ENCODE data around the gene WDCP.
A peak's percentile ranks its signal among the peaks of the same experiment; 100 is the strongest.
"Not testable (repeated sequence)": the region's sequence is repeated elsewhere in the genome, so short reads cannot be mapped to it uniquely, and the experiment has no call there.

The WDCP gene

GRCh38 chr2:24058564-24059271, 11.5 kb upstream of the WDCP start:
- peak; percentile 21 for DNase-seq

GRCh38 chr2:24055750-24056149, 8.6 kb upstream of the WDCP start:
- no peak for DNase-seq

GRCh38 chr2:24054366-24055010, 7.3 kb upstream of the WDCP start:
- no peak for DNase-seq

DNA sequence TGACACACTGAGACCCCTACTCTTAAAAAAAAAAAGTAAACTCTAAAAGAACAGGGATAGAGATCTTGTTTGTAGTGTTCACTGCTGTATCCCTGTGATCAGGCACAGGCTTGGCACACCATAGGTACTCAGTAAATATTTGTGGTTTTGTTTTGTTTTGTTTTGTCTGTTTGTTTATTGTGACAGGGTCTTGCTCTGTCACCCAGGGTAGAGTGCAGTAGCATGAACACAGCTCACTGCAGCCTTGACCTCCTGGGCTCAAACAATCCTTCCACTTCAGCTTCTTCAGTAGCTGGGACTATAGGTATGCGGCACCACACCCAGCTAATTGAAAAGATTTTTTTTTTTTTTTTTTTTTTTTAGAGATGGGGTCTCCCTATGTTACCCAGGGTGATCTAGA, 5.8 kb upstream of the WDCP start:
- no peak for DNase-seq

GRCh38 chr2:24051833-24052232, 4.6 kb upstream of the WDCP start:
- no peak for DNase-seq

DNA sequence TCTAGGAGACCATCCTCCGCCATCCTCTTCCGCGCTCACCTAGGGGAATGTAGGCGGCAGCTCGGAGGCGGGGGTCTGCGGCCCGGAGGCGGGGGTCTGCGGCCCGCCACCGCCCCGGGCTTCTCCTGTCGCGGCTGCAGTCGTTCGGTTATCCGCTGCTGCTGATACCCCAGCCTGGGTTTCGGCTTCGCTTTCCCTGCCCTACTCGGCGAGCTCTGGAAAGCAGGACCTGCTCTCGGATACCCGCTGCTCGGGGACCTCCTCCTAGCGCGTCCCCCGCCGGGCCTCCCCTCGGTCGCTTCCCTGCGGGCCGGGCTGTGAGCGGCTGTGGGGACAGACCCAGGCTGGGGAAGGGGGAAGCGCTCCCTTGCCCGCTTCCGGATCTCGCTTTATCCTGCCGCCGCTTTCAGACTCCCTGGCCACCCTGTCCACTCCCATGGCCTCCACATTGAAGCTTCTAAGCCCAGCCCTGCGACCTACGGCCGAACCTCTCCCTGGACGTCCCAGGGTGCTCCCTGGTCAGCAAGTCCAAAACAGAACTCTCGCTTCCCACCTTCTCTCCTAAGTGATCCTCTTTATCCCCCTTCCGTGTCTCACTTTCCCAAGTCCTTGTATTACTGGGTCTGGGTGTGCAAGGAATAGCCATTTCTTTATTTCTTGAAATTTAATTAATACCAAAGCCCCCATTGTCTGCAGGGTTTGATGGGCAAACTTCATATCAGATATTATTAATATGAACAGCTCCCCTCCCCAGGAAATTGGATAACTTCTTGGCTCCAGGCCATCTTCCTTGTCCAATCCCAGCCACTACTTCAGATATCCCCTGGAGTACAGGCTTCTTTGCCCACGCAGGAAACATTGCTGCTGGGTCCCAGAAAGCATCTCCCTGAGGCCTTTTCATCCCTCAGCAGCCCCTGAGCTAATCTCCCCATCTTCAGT, 3.1 kb upstream of the WDCP start:
- DNase-seq, result peak; percentile 47

- peak; percentile 65 for DNase-seq
Observed at GRCh38 chr2:24049485-24050021, 2.4 kb upstream of the WDCP start, which contains the start of gene FKBP1B. Gene FKBP1B, plus strand, starts transcription at chr2:24049741. Its CDS starts 109 bp downstream, at chr2:24049850.

DNA sequence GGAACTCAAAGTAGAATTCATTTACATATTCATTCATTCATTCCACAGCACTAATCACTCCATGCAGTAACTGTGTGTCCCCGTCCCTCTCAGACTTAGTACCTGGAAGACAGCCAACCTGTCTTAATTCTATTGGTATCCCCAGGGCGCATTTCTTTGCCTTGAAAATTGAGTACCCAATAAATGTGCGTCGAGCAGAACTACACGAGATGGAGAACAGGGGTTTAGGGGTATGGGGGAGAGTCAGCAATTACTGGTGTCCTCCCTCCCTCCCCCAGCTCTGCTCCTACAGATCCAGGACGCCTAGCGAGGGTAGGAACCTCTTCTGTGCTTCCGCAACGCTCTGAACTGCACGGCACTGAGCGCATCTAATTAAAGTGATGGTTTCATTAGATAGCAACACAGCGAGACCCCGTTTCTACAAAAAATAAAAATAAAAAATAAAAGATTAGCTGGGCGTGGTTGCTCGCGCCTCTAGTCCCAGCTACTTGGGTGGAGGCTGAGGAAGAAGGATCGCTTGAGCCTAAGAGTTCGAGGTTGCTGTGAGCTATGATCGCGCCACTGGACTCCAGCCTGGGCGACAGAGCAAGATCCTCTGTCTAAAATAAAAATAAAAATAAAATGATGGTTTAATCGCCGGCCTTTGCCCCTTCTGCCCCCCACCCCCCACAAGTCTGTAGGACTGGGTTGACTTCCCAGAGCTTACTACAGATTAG, 1.7 kb upstream of the WDCP start:
- peak; percentile 12 for DNase-seq

DNA sequence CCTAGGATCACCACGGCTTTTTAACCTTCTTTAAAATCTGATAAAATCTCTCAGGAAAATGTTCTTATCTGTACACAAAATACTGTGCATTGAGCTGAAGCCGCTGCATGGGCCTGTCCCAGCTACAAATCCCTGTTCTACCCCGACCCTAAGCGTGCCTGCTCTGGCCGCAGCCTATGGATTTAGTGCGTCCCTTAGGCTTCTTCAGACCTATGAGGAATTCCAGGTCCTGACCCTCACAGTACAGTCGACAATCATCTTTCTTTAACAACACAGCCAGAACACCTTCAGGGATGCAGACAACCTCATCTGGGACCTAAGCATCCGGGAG, 477 bp upstream of the WDCP start:
- no peak for DNase-seq

GRCh38 chr2:24046599-24046929, 627 bp downstream of the WDCP start:
- no peak for DNase-seq

- DNase-seq, result no peak
Observed at GRCh38 chr2:24045511-24046508, 1.4 kb downstream of the WDCP start.

DNA sequence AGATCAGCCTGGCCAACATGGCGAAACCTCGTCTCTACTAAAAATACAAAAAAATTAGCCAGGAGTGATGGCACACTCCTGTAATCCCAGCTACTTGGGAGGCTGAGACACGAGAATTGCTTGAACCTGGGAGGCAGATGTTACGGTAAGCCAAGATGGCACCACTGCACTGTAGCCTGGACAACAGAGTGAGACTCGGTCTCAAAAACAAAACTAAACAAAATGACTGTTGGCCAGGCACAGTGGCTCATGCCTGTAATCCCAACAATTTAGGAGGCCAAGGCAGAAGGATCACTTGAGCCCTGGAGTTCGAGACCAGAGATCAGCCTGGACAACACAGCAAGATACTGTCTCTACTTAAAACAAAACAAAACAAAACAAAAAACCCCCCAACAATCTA, 4.1 kb downstream of the WDCP start:
- not testable (repeated sequence) for DNase-seq

DNA sequence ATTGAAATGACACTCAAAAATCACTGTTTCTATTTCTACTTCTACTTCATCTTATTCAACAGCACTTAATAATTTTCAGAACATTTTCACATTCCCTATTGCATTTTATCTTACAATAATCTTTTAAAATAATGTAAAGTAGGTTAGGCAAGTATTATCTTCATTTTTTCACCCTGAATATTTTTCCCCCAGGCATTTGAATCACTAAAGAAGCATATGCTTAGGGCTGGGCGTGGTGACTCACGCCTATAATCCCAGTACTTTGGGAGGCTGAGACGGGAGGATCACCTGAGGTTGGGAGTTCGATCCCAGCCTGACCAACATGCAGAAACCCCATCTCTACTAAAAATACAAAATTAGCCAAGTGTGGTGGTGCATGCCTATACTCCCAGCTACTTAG, 6.7 kb downstream of the WDCP start:
- DNase-seq, result no peak

GRCh38 chr2:24038786-24039499, 8.2 kb downstream of the WDCP start:
- no peak for DNase-seq

GRCh38 chr2:24026233-24026632, 21.0 kb downstream of the WDCP start:
- no peak for DNase-seq

DNA sequence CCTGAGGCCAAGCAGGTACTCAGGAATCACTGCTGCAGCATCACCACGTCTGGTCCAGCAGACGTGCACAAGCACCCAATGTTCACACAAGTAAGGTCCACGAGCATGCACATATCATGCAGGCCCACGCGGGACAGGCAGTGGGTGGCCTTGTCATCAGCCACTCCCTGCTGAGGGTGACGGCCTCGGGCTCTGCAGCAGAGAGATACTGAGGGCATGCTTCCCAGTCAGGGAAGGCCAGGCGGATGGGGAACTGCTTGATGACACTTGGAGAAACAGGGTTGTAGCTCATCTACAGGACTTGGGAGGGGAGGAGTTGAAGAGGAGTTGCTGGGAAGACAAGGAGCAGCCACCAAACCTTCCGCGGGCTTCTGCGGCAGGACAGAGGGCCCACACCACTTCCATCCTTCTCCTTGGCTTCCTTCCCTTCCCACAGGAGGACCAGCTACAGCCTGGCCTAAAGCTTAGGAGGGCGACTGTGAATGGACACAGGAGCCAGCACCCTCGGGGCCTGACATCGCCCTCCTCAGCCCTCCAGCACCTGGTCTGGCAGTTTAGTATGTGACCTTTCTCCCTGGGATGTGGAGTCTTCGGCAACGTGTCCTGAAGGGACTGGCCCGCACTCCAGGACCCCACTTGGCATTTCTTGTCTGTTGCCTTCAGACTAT, 22.1 kb downstream of the WDCP start:
- DNase-seq, result no peak

DNA sequence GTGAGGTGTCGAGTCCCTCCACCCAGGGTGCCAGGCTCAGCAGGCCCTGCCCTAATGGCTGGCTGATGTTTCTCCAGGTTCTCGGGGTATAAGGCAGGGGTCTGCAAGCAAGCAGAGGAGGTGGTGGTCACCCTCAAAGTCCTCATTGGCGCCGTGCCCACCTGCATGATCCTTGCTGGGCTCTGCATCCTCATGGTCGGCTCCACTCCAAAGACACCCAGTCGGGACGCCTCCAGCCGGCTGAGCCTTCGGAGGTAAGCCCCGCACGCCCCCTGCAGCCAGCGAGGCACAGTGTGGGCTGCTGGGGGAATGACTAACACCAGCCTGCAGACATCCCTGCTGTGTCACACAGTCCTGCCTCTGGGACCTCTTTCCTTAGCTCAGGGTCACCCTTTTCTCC, 23.2 kb downstream of the WDCP start:
- no peak for DNase-seq

GRCh38 chr2:24022975-24023575, 24.1 kb downstream of the WDCP start:
- DNase-seq, result no peak

DNA sequence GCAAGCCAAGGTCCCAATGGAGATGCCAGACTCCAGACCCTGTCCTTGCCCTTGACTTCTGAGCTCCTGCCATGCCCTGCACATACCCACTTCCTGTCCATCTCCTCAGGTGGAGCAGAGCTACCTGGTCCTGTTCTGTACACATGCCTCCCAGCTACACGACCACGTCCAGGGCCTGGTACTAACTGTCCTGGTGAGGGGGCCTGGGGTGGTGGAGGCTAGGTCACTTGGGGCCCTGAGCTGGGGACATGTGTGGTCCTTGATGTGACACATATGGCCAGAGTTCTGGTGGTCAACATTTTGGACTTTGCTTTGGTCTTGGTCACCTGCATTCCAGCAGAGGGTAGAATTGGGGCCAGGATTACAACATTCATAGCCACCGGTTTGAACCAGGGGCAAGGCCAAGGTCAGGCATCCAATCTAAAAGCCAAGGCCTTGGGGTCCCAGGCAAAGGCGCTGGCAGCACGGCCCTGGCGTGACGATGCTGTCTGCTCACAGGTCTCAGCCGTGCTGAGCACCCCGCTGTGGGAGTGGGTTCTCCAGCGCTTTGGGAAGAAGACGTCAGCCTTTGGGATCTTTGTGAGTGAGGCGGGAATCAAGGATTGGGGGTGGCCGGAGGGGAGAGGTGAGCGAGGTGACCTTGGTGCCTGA, 24.7 kb downstream of the WDCP start:
- DNase-seq, result no peak
